GM21360 (cell line): ENCODE results near the gene TGFBRAP1.
"Not testable (repeated sequence)": the region's sequence is repeated elsewhere in the genome, so short reads cannot be mapped to it uniquely, and the experiment has no call there.

Experiments used
- ATAC-seq: cut with Tn5 transposase; IDR thresholded peaks from one replicate; pipeline ENCODE4 v1.9.1; 2021; ENCODE audit warnings: mild to moderate bottlenecking, moderate library complexity; ENCODE audit not compliant: unreplicated experiment

The TGFBRAP1 gene

DNA sequence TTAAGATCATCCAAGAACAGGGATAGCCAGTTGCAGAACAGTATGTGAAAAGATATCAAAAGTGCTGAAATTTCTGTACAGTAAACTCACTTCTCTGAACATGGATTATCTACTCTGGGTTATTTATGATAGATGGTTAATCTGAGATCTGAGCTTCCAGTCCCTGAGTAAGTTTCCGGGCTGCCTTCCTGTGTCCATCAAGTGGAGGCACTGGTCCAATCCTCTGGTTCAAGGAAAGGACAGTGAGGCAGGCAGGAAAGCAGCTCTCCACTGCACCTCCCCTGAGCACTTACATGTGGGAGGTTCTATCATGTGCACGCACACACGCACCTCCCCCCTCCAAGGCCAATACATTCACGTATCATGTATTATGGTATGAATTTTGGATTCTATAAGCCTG lies 55.5 kb downstream of the TGFBRAP1 start:
- ATAC-seq, result no peak

DNA sequence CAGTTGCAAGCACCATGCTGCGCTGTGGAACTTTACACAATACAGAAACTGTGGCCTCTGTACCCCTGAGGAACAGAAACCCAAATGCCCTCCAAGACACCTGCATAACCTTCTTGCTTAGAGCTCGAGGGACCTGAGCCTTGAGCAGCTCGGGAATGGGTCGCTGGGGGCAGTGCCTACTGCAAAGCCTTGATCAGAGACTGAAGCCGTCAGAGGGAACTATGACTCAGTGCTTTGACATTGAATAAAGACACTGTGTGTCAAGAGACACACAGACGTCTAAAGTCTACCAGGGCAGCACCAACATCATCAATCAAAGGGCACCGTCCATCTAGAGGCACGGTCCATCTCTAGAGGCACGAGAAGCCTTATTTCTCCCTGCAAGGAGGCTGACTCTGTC lies 57.4 kb downstream of the TGFBRAP1 start:
- no peak for ATAC-seq

DNA sequence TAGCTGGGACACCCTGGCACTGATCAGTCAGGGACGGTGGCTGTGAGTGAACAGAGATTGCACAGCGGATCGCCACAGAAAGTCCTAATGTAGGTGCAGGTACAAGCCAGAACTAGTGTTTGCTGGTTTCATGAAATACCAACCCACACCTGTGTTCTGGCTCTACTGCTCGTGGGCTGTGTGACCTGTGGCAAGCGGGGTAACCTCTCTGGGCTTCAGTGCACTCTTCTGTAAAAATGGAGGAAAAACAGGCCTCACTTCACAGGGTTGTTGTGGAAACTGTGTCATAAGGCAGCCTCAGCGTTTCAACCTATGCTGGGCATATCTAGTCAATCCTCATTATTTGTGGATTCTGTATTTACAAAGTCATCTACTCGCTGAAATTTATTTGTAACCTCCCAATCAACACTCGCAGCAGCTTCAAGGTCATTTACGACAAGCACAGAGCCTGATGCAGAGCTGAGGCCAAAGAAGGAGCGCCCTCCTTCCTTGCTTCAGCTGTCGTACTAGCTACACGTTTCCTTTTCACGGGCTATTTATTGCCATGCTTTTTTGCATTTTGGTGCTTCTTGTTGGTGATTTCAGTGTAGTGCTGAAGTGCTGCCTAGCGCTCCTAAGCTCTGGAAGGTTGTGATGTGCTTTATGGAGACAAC lies 58.0 kb downstream of the TGFBRAP1 start:
- no peak for ATAC-seq

DNA sequence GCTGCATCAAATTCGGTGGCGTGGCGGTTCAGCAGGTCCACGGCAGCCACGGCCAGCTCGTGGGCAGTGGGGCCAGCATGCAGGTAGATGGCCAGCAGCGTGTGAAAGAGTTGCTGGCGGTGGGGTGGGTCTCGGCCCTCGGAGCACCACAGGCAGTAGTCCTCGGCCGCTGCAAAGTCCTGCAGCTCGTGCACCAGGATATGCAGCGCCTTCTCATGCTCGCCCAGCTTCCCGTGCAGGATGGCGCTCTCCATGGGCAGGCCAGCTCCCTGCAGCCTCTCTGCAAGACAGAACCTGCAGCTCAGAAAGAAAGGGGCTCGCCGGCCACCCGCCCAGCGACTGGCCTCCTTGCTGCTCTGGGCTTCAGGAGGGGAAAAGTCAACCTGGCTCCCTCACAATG lies 60.1 kb downstream of the TGFBRAP1 start:
- no peak for ATAC-seq

DNA sequence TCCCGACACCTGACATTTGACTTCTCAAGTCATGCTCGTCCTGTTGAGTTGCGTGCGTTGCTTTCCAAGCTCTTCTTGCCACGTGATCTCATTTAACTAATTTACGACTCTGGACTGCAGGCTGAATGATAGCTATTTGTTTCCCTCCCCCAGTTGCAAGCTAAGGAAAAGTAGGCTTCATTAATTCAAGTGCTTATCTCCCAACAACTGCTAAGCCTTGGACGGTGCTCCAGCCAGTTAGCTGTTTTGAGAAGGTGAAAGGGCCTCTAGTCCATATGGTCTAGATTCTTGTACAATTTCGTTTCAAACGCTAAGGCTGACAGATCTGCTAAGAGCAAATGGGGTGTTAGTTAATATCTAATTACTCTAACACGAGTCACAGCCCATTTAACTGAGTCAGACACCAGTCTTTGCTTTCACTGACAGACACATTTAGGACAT lies 66.9 kb downstream of the TGFBRAP1 start:
- ATAC-seq, result no peak

DNA sequence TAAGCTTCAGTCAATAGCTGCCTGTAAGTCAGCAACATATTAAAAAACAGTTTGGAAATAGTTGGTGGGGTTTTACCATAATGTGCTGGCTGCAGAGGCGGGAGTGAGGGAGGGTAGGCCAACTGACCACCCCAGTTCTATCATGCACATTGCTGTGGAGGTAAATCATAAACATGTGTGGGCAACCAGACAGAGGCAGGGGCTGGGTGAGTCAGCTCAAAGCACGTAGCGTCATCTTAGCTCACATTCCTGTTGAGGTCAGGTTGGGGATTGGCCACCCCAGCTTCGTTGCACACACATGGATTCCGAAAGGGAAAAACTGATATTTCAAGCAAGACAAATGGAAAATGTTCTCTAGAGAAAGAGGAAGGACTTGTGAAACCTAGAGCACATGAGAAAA lies 68.5 kb downstream of the TGFBRAP1 start:
- ATAC-seq, result no peak

DNA sequence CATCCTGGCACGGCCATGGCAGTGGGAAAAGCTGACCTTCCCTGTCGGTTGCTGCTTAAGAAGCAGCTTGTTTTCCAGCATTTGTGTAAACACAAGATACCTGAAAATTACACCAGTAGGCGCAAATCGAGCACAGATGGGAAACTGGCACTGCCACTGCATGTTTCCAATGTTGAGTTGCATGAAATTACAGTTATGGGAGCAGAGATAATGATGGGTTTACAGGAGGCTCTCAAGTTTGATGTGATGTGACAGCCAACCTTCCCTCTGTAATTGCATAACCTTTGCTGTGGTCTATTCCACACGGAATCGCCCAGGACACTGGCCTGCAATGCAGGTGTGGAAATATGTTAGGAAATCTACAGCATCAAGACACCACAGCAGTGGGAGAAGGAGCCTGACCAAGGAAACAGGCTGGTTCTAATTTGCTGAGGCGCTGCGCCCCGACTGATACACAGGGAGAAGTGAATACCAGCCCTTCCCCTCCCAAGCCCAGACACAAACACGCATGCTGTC lies 70.6 kb downstream of the TGFBRAP1 start:
- ATAC-seq, result no peak

DNA sequence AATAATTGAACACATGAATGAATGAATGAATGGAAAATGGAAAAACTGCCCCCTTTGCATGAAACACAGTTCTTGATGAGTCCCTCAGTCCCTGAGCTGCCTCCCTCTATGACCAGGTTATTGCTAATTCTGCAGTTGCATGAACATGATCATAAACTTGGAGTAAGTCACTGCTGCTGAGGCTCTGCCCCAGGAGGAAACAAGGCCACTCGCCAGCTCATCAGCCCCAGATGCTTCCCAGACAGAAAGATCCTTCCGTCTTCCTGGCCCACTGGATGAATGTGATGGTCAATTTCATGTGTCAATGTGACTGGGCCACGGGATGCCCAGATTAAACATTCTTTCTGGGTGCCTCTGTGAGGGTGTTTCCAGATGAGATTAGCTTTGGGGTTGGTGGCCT lies 71.6 kb downstream of the TGFBRAP1 start:
- no peak for ATAC-seq

DNA sequence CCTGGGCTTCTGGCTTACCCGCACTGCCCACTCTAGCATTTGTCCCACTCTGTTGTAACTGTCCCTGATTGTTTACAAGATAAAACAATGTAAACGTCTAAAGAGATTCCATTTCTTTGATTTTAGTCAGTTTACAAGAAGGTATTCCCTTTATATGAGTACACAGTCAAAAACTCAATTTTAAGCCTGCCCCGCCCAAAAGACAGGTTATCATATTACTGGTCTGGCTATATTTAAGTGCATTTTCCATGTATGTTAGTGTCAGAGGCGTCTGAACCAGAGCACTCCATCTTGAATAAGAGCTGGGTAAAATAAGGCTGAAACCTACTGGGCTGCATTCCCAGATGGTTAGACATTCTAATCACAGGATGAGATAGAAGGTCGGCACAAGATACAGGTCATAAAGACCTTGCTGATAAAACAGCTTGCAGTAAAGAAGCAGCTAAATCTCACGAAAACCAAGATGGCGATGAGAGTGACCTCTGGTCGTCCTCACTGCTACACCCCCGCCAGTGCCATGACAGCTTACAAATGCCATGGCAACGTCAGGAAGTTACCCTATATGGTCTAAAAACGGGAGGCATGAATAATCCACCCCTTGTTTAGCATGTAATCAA lies 73.0 kb downstream of the TGFBRAP1 start:
- ATAC-seq, result no peak

DNA sequence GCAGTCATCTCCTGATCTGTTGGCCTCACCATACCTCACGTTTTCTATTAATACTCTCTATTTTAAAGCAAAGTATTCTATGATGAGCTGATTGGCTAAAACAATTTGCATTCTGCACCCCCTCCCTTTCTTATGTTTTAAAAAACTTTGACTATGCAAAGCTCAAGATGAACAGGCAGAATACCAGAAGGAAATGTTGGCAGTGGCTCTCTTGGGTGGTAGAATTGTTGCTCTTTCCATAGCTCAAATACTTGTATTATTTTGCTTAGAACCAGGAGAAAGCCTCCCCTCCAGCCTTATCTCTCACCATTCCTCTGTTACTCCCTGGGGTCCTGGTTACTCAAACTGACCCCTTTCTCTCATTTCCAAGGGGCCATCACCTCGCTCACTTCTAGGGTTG lies 73.6 kb downstream of the TGFBRAP1 start:
- no peak for ATAC-seq

DNA sequence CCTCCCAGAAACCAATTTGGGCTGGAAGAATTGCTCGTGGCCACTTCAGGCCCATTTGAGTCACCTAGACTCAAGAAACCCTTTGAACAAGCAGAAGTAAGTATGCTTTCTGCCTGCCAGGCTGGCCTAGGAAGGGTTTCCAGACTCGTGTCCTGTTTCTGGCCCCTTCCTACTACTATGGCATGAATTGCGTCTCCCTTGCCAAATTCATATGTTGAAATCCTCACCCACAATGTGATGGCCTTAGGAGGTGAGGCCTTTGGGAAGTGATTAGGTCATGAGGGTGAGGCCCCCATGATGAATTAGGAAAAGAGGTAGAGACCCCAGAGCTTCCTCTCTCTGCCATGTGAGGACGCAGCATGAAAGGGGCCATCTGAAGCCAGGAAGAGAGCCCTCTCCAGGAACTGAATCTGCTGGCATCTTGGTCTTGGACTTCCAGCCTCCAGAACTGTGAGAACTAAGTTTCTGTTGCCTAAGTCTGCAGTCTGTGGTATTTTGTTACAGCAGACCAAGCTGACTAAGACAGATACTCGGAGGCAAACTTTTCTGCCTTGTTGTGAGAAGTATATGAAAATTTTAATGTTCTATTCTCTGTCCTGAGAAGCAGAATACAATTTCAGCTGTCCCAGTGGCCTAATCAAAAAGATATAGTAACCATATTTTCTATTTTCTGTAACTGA lies 74.9 kb downstream of the TGFBRAP1 start:
- no peak for ATAC-seq

DNA sequence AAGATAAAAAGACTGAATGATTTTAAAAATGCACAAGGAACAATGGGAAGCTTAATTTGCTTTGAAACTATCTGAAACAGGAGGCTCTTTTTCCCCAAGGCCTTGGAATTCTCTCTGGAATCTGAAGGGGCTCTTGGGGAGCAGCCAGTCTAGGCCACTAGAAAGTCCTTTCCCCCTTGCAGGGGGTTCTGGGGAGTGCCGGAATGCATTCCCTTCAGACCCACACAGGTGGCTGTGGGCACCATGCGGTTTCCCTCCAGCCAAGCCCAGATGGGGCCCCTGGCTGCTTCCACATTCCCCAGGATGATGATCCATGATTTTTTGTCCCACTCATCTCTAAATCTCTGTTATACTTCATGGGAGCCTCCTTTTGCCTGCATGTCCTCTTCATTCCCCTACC lies 77.3 kb downstream of the TGFBRAP1 start:
- ATAC-seq, result no peak

DNA sequence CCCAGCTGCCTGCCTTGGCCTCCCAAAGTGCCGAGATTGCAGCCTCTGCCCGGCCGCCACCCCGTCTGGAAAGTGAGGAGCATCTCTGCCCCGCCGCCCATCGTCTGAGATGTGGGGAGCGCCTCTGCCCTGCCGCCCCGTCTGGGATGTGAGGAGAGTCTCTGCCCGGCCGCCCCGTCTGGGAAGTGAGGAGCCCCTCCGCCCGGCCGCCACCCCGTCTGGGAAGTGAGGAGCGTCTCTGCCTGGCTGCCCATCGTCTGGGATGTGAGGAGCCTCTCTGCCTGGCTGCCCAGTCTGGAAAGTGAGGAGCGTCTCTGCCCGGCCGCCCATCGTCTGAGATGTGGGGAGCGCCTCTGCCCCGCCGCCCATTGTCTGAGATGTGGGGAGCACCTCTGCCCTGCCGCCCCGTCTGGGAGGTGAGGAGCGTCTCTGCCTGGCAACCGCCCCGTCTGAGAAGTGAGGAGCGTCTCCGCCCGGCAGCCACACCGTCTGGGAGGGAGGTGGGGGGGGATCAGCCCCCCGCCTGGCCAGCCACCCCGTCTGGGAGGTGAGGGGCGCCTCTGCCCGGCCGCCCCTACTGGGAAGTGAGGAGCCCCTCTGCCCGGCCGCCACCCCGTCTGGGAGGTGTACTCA lies 78.4 kb downstream of the TGFBRAP1 start:
- ATAC-seq, result not testable (repeated sequence)

DNA sequence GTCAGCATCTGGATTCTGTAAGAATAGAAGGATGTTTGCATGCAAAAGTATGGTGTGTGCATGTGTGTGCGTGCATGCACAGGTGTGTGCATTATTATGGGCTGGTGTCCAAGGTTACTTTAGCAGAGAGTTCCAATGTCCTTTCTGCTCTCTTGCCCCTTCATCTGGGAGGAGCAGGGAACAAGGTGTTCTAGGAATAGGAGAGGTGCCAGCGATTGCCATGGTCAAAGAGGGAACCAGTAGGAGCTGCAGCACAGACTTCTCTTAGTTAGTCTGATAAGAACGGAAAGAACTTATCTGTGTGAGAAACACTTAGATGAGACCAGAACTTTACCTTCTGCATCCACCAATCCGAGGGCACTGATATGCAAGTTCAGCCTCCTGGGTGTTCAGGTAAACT lies 79.6 kb downstream of the TGFBRAP1 start:
- no peak for ATAC-seq

DNA sequence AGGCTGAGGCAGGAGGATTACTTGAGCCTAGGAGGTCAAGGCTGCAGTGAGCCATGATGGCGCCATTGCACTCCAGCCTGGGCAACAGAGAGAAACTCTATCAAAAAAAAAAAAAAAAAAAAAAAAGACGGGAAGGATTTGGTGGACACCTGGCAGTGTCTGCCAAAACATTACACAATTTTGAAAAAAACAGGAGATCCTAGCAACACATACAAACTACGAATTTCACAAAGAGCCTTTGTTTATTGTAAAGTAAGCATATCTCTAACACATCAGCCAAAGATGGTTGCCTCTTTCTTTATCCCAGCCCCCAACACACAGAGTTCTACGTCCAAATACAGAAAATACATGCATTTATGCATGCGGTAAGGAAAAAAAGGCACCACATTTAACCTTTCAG lies 80.4 kb downstream of the TGFBRAP1 start:
- ATAC-seq, result no peak

DNA sequence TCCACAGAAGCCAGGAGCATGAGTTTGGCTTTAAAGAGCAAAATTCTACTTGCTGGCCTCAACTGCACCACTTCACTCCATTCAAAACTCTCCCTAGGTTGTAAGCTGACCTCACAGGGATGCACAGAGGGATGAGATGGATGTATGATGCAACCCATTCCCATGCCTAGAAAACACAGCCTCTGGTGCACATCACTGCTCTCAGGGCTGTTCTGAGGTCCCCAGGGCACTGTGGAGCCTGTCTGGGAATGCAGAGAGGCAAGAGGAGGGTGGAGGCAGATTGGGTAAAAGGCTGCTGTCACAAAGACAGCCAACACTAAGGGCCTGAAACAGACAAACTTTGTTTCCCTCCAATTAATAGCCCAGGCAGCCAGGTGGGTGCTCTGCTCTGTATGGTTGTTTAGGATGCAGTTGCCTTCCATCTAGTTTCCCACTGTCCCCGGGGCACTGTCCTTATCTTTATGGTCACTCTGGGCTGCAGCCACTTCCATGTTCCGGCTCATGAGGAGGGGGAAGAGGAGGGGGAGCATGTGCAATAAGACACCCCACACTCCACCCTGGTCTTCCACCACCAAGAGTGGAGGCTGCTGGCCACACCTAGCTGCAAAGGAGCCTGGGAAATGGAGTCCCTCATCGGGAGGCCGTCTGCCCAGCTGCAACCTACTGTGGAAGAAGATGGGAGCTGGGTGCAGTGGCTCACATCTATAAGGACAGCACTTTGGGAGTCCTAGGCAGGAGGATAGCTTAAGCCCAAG lies 81.0 kb downstream of the TGFBRAP1 start:
- no peak for ATAC-seq

DNA sequence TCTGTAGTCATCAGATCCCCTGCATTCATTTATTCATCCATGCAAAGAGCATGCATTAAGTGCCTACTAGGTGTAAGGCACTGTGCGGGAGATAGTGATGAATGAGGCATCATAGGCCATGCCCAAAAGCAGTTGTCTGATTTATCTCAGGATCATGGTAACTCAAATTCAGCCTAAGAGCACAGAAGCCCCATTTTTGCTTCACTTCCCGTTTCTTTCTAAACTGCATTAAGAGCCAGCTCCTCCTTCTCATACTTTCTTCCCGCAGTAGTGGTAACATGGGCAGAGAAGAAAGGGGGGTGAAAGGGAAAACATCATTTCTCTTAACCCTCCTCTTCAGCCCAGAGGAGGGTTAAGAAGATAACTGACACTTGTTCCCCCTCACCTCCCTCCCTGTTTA lies 85.1 kb downstream of the TGFBRAP1 start:
- ATAC-seq, result no peak

DNA sequence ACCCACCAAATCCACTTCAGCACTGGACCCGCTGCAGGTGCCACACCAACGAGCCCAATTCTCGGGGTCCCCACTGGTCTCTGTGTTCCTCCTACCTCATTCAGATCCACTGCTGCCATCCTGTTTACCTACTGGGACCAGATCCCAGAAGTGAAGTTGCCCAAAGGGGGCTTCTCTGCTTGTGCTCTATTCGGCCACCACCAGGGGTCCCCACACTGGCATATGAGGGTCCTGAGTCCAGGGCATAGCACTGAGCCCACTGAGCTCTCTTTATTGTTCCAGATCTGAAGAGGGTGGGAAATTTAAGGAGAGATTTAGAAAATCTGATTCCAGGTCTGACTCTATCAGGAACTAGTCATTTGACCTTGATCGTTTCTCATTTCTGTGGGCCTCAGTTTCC lies 85.6 kb downstream of the TGFBRAP1 start:
- no peak for ATAC-seq

DNA sequence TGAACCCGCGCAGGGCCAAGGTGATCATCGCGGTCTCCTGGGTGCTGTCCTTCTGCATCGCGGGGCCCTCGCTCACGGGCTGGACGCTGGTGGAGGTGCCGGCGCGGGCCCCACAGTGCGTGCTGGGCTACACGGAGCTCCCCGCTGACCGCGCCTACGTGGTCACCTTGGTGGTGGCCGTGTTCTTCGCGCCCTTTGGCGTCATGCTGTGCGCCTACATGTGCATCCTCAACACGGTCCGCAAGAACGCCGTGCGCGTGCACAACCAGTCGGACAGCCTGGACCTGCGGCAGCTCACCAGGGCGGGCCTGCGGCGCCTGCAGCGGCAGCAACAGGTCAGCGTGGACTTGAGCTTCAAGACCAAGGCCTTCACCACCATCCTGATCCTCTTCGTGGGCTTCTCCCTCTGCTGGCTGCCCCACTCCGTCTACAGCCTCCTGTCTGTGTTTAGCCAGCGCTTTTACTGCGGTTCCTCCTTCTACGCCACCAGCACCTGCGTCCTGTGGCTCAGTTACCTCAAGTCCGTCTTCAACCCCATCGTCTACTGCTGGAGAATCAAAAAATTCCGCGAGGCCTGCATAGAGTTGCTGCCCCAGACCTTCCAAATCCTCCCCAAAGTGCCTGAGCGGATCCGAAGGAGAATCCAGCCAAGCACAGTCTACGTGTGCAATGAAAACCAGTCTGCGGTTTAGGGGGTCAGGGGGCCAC lies 87.1 kb downstream of the TGFBRAP1 start:
- no peak for ATAC-seq

DNA sequence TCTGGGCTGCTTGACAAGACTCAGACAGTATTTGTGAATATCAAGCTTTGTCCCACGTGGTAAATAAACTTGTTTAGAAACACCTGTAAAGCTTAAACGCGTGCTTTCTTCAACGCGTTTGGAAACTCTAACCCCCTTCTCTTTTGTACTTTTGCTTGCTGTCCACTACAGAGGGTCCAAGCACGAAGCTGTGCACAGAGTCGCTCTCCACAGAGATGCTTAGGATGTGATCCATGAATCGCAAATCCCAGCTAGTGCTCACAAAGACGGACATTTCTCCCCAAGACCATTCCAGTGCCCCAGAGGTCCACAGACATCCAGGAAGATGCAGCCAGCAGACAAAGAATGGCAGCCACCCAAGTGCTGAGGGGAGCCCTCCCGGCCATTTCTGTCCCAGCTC lies 88.1 kb downstream of the TGFBRAP1 start, which contains the start of gene GPR45:
Gene GPR45 (plus strand): TSS at position 301 of the 400 bp plus-strand sequence. CDS start 116 bp downstream, outside the sequence.
- no peak for ATAC-seq
